ENCODE measurements around the gene ZNF587.

- TF ChIP-seq POLR2A (IDR thresholded peaks at IDR 0.05) (no peak), EP300 (IDR thresholded peaks at IDR 0.05) (no peak)
- TF ChIP-seq, protein P1, sequence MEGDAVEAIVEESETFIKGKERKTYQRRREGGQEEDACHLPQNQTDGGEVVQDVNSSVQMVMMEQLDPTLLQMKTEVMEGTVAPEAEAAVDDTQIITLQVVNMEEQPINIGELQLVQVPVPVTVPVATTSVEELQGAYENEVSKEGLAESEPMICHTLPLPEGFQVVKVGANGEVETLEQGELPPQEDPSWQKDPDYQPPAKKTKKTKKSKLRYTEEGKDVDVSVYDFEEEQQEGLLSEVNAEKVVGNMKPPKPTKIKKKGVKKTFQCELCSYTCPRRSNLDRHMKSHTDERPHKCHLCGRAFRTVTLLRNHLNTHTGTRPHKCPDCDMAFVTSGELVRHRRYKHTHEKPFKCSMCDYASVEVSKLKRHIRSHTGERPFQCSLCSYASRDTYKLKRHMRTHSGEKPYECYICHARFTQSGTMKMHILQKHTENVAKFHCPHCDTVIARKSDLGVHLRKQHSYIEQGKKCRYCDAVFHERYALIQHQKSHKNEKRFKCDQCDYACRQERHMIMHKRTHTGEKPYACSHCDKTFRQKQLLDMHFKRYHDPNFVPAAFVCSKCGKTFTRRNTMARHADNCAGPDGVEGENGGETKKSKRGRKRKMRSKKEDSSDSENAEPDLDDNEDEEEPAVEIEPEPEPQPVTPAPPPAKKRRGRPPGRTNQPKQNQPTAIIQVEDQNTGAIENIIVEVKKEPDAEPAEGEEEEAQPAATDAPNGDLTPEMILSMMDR (IDR thresholded peaks at IDR 0.05), result no peak
Measured at GRCh38 chr19:57817976-57818375, 31.7 kb upstream of the ZNF587 start.

All from tibial nerve (tissue), 4 donors.